Subcutaneous adipose tissue (tissue), 4 donors: ENCODE data around the gene AHDC1. TPM values are rescaled to one million over a fixed set of nuclear protein-coding genes. Genes with fewer than 3 reads are reported as not detected.

ENCODE experiments used
- CTCF ChIP-seq: fragments of 450-650 bp; IDR thresholded peaks from one replicate; pipeline ENCODE4 v1.5.1; 2016; ENCODE audit warnings: low read depth, mild to moderate bottlenecking, control low read depth, antibody characterized with exemption, moderate library complexity
- total RNA-seq, 4 donors: library from RNA; depleted of rRNA; stranded (reverse); fragments of >200 nt; gene quantifications; one replicate each; pipeline ENCODE4 v1.1.0, GENCODE V29; 2016

Gene AHDC1
- total RNA-seq = 10 to 100 TPM in 2 of 4 donors, 1 to 10 TPM in 2; 2.9 to 13.6 (median 7.1) TPM

GRCh38 chr1:27603681-27604578 is at the start of gene AHDC1:
AHDC1 (minus strand) TSS chr1:27604144; CDS start chr1:27552115, 52,029 bp downstream.
- no peak for TF ChIP-seq CTCF

DNA sequence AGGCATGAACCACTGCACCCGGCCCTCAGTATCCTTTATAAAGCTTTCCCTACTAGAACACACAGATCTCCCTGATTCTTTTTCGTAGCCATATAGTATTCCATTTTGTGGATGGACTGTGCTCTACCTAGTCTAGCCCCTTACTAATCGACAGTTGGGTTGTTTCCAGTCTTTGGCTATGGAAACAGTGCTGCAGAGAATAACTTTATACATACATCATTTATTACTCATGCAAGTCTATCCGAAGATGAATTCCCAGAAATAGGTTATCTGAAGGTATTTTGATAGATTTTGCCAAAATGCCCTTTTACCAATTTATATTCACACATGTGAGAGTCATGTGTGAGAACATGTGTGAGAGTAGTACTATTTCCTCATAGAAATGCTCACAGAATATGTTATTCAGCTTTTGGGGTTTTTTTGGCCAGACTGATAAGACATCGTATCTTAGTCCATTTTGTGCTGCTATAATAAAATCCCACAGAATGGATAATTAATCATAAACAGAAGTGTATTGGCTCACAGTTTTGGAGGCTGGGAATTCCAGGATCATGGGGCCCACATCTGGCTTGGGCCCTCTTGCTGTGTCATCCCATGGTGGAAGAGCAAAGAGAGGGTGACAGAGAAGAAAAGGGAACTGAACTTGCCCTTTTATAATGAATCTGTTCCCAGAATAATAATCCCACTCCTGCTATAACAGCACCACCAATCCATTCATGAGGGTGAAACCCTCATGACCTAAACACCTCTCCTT is 48.3 kb upstream of the AHDC1 start:
- TF ChIP-seq CTCF = no peak

DNA sequence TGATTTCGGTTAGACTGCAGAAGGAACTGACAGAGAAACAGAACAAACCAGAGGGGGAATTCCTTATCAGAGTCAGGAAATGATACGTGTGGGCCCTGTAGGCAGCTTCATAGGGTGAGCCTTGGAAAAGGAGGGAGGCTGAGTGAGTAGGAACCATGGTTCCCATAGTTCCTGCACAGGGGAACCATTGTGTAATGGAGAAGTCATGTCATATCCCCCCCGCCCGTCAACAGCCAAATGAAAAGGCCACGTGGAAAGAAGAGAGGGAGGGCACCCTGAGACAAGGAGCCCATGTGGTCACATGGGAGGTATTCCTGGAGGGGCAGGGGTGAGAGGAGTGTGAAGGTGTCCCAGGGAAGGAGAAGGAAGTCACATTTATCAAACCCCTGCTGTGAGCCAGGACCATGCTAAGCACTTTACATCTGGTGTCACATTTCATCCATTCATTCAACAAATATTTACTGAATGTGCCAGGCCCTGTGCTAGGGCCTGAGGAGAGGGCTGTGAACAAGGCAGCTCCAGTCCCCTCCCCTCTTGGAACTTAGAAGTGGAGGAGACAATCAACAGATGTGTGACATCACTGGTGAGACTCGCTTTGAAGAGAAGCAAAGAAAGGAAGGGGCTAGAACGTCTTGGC is 46.7 kb upstream of the AHDC1 start:
- no peak for TF ChIP-seq CTCF

- TF ChIP-seq CTCF = no peak
Measured at GRCh38 chr1:27650171-27650538, 46.2 kb upstream of the AHDC1 start.

GRCh38 chr1:27649306-27649635 is 45.3 kb upstream of the AHDC1 start:
- no peak for TF ChIP-seq CTCF

DNA sequence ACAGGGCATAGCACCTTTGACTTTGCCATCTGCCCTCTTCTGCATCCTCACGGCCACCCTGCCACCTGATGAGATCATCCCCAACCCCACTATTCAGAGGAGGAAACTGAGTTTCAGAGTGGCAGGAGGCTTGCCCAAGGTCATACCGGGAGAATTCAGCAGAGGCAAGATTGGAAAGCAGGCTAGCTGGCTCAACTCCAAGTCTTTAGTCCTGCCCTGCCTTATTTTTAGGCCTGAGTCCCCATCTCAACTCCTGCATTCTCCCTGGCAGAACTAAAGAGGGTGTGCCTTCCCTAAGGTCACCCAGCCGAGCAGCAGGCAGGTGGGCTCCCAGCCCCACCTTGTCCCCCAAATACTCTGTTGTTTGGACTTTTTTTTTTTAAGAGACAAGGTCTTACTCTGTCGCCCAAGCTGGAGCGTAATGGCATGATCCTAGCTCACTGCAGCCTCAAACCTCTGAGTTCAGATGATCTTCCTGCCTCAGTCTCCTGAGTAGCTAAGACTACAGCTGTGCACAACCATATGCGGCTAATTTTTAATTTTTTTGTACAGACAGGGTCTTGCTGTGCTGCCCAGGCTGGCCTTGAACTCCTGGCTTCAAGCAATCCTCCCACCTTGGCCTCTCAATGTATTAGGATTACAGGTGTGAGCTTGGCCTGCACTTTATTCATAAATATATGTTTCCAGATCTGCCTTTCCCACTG is 44.8 kb upstream of the AHDC1 start:
- no peak for TF ChIP-seq CTCF

DNA sequence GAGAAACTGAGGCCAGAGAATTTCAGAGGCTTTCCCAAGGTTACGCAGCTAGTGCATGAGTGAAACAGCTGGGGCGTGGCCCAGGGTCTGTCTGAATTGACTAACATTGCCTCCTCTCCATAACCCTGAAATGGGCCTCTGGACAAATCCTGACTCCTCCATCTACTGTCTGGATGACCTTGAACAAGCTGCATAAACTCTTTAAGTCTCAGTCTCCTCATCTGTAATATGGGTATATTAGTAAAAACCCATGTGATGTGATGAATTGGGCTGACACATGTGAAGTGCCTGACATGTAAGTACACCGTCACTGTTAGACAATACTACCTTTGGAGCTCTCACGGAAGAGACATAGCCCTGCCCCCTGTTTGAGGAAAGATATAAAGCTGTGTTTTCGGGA is 43.4 kb upstream of the AHDC1 start:
- TF ChIP-seq CTCF = no peak
